Activated naive CD4-positive, alpha-beta T cell treated with anti-CD3 and anti-CD28 coated beads, Interleukin-2, amount 50 U/mL, for 72 hours (primary cell): ENCODE data around the gene EBPL. TPM values are rescaled to one million over a fixed set of nuclear protein-coding genes. Genes with fewer than 3 reads are reported as not detected.

ENCODE experiments used
- ATAC-seq, 2 donors: fragments of 150-1000 bp; cut with Tn5 transposase; 2 replicates each; pipeline ENCODE4 v1.10.0; 2021; ENCODE audit warnings: mild to moderate bottlenecking in 2 of 2, moderate library complexity in 2 of 2
- DNase-seq, 2 donors: peaks; one replicate each; pipeline ENCODE4 v3.0.0; 2021 to 2022; ENCODE audit warnings: low spot score in 2 of 2
- H3K27ac Mint-ChIP-seq, 2 donors: one replicate each; pipeline ENCODE4 v1.8.0; 2022; ENCODE audit warnings: mild to moderate bottlenecking in 2 of 2, mixed read lengths in 2 of 2
- H3K36me3 Mint-ChIP-seq, 2 donors: one replicate each; pipeline ENCODE4 v1.8.0; 2022; ENCODE audit warnings: mixed read lengths in 2 of 2
- H3K9me3 Mint-ChIP-seq, 2 donors: one replicate each; pipeline ENCODE4 v1.8.0; 2022; ENCODE audit warnings: mixed read lengths in 2 of 2
- total RNA-seq, 2 donors: library from RNA; stranded (reverse); gene quantifications; one replicate each; pipeline ENCODE4 v1.2.3, GENCODE V29; 2022

Gene EBPL
- total RNA-seq, 2 donors from 2014 or later, result 31.9 to 59.9 TPM

DNA sequence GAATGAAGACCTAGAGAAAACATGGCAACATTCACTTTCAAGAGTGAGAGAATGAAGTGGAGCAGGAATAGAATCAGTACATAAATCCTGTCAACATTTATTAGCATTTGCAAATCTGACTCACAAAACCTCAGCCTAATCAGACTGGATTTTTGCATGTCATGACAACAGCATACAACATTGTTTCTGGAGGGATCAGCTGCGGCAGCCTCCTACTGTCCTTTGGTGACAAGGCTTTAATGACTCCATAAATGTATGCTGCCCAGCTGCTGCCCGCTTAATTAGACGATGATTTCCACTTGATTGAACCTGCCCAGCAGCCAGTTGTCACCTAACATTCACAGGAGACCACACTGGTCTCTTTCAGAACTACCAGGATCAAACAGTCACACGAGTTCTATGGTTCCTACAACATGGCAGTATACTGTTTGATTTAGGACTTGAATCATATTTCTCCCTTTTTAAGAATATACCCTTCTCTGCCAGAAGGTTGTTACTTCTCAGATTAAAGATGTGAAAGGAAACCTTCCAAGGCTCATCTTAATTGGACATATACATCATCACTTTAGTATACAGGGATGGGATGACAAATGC, 9.3 kb downstream of the EBPL start:
- no peak overlapping the region for H3K27ac Mint-ChIP-seq
- ATAC-seq (no peak), DNase-seq (no peak)
- H3K9me3 Mint-ChIP-seq, result no peaks in the 10 kb centered on the region
- H3K36me3 Mint-ChIP-seq, result peaks cover 0 to 24% of the 10 kb centered on the region in 2 donors

DNA sequence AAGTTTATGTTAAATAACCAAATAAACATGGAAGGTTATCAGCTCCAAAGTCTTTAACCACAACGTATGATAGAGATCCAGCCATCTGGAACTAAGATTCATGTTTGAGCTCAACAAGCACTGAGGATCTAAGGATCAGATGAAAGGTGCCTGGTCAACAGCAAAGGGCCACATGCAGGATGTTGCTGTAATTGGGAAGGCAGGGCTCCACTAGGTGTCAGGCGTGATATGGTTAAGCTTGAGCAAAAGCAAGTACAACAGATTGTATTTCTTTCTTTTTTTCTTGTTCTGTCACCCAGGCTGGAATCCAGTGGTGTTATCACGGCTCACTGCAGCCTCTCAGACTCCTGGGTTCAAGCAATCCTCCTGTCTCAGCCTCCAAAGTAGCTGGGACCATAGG, 12.0 kb downstream of the EBPL start:
- DNase-seq (no peak), ATAC-seq (no peak)
- no peaks in the 10 kb centered on the region for H3K9me3 Mint-ChIP-seq
- peaks cover 0 to 17% of the 10 kb centered on the region in 2 donors for H3K36me3 Mint-ChIP-seq
- no peak overlapping the region for H3K27ac Mint-ChIP-seq

DNA sequence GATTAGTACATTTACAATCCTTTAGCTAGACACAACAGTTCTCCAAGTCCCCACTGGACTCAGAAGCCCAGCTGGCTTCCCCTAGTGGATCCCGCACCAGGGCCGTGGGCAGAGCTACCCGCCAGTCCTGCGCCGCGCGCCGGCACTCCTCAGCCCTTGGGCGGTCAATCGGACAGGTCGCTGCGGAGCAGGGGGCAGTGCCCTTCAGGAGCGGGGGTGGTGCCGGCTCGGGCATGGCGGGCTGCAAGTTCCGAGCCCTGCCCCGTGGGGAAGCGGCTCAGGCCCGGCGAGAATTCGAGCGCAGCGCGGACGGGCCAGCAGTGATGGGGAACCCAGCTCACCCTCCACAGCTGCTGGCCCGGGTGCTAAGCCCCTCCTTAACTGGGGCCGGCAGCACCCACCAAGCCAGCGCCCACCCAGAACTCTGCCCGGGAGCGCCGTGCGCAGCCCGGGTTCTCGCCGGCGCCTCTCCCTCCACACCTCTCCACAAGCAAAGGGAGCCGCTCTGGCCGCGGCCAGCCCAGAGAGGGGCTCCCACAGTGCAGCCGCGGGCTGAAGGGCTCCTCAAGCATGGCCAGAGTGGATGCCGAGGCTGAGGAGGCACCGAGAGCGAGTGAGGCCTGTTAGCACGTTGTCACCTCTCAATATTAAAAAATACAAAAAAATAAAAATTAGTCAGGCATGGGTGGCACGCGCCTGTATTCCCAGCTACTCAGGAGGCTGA, 12.9 kb downstream of the EBPL start:
- no peaks in the 10 kb centered on the region for H3K9me3 Mint-ChIP-seq
- DNase-seq (no peak), ATAC-seq (no peak)
- H3K36me3 Mint-ChIP-seq, result peaks cover 0 to 17% of the 10 kb centered on the region in 2 donors
- H3K27ac Mint-ChIP-seq, result no peak overlapping the region

DNA sequence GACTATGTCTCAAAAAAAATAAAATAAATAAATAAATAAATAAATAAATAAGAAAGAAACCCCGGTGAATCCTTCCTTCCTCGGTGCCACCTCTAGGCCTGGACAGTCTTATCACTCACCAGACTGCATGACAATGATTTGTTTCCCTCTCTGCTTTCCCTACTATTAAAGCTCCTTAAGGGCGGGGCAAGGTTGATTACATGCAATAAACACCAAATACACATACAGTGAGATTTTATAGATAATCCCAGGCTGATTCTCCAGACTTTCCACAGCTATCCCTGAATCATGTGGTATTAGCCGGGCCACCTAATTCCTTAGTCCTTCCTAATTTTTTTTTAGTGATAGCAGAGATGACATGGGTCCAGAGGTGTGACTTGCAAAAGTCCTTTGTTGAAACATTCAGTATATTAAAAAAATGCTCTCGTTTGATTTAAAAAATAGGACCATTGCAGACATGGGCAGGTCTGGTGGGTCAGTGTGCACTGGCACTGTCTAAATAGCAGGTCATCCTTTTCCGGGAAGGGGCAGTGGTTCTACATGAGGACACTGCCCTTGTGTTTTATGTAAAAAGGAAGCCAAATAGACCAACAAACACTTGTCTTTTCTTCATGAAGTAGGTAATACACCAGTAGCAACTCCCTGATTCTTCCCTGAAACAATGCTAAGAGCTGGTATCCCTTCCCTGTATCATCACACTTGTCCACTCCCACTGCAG, 14.5 kb downstream of the EBPL start:
- ATAC-seq (no peak), DNase-seq (no peak)
- Mint-ChIP-seq H3K36me3 (peaks cover 0 to 17% of the 10 kb centered on the region in 2 donors), H3K9me3 (no peaks in the 10 kb centered on the region), H3K27ac (no peak overlapping the region)

DNA sequence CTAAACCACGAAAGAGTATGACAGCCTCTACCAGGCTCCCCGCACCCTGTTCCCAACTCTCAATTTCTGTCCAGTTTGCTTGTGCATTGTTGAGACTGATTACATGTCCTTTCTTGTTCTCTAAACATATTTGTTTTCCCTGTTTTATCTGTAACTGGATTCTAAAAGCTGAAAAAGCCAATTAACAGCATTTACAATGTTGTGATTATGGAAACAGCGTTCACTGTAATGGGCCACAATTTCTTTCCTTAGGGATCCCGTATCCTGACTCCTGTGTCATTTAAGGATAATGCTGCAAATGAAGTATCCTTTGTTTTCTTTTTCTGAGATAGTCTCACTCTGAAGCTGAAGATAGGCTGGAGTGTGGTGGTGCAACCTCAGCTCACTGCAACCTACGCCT, 20.5 kb downstream of the EBPL start:
- H3K27ac Mint-ChIP-seq, result peak overlapping the region in 1 of 2 donors; percentile 37
- DNase-seq (no peak), ATAC-seq (no peak)
- H3K9me3 Mint-ChIP-seq, result no peaks in the 10 kb centered on the region
- peaks cover 4 to 23% of the 10 kb centered on the region in 2 donors for H3K36me3 Mint-ChIP-seq

DNA sequence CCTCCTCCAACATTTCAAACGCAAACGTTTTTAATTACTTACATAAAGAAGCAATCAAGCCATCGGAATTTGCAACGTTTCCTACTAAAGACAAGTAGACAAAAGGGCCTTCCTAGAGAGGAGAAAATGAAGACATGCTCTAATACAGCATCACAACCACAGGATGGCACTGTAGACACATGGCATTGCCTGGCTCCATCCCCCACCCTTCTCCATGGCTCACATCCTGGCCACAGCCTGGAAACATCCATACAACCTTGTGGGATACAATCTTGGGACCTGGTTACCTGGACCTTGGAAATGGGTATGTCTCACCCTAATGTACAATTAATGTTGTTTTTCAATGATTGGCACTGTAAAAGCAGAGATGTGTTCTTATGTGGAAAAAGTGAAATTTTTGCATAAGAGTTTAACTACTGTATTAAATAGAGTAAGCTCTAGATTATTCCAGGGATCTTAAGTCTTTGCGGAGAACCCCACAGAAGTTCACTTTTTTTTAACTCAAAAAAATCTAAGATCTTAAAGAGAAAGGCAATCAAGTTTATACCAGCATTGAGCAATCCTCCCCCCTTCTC, 21.5 kb downstream of the EBPL start:
- ATAC-seq, result peak; percentile 64 to 67
- Mint-ChIP-seq H3K9me3 (no peaks in the 10 kb centered on the region), H3K27ac (no peak overlapping the region), H3K36me3 (peaks cover 5 to 22% of the 10 kb centered on the region in 2 donors)
- no peak for DNase-seq

DNA sequence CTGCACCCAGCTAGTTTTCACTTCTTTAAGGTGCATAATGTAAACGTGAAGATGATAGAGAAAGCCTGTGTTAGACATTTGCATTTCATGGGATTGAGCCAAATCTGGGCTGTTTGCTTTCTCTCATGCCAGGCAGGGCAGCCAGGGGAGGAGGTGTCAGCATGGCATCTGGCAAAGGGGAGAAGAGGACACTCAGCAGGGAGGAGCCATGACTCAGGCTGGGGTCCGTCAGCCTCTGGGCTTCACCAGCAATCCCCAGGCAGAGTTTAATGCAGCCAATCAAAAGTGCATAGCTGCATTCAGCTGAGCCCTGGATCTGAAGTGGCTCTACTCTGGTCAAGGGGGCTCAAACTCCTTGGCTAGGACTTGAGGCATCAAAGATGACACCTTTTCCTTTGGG, 23.5 kb downstream of the EBPL start:
- Mint-ChIP-seq H3K9me3 (no peaks in the 10 kb centered on the region), H3K36me3 (peaks cover 9 to 30% of the 10 kb centered on the region in 2 donors), H3K27ac (no peak overlapping the region)
- ATAC-seq (no peak), DNase-seq (no peak)

DNA sequence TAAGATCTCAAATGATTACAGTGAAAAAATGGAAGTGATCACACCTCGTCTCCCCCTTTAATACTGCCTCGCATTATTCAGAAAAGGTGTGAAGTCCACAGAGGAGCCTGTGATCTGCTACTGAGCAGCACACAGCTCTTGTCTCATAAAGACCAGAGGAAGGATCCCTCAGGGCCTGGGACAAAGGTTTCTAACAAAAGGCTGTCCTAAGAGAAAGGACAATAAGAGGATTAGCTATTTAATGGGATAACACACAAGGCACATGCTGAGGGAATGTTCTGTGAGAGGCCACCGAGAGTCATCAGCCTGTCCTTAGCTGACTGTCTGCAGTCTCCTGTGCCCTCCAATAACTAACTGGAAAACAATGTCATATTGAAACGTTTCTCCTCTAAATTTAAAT, 26.7 kb downstream of the EBPL start:
- ATAC-seq (no peak), DNase-seq (no peak)
- H3K9me3 Mint-ChIP-seq, result no peaks in the 10 kb centered on the region
- H3K27ac Mint-ChIP-seq, result no peak overlapping the region
- peaks cover 12 to 46% of the 10 kb centered on the region in 2 donors for H3K36me3 Mint-ChIP-seq

DNA sequence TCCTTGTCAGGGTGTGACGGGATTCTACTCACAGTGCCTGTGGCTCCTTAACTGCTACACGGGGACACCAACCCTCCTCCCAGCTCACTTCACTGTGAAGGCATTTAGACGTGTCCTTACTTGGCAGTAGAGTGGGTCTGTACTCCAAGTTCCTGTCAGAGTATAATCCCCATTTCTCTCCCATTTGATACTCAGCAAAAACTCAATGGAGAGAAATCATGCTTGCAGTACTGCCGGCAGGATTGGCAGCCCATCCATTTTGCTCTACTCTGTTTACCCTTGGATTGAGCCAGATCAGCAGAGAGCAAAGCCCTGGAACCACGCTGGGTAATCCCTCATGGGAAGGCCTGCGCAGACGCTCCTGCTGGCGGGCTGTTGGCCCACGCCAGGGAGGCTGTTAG, 34.0 kb downstream of the EBPL start:
- ATAC-seq (no peak), DNase-seq (no peak)
- Mint-ChIP-seq H3K36me3 (peaks cover 0 to 15% of the 10 kb centered on the region in 2 donors), H3K9me3 (no peaks in the 10 kb centered on the region), H3K27ac (no peak overlapping the region)

DNA sequence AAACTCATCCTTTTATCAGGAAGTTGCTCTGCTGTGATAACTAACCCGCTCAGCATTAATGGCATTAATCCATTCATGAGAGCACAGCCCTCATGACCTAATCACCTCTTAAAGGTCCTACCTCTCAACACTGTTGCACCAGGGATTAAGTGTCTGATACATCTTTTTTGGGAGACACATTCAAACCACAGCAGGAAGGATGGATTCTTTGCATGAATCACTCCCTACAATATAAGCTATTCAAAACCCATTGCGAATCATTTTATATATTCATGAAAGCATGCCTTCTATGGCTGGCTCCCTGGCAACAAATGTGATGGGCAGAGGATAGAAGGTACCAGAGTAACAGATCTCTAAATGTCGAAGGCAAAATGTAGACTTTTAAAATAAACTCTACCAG, 35.4 kb downstream of the EBPL start:
- ATAC-seq, result no peak
- Mint-ChIP-seq H3K9me3 (no peaks in the 10 kb centered on the region), H3K36me3 (peaks cover 0 to 6% of the 10 kb centered on the region in 2 donors), H3K27ac (peak overlapping the region in 1 of 2 donors; percentile 65)
- DNase-seq, result no peak

DNA sequence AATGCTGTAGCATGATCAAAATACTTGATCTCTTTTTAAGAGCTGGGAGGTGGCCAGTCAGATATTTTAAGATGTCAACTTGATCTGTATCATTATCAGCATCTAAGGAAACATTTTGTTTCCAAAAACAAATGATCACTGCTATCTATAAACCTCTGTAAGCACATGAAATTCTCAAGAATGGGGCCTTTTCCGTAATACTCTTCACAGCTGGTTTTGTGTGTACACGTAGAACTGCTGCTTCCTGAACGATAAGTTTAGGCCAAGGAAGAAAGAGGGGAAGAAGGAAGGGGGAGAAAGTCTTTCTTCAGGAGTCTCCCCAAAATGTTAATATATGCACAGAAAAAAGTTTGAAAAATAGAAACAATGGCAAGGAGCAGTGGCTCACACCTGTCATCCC, 37.3 kb downstream of the EBPL start:
- DNase-seq (no peak), ATAC-seq (no peak)
- Mint-ChIP-seq H3K9me3 (no peaks in the 10 kb centered on the region), H3K36me3 (peaks cover 0 to 5% of the 10 kb centered on the region in 2 donors), H3K27ac (no peak overlapping the region)

DNA sequence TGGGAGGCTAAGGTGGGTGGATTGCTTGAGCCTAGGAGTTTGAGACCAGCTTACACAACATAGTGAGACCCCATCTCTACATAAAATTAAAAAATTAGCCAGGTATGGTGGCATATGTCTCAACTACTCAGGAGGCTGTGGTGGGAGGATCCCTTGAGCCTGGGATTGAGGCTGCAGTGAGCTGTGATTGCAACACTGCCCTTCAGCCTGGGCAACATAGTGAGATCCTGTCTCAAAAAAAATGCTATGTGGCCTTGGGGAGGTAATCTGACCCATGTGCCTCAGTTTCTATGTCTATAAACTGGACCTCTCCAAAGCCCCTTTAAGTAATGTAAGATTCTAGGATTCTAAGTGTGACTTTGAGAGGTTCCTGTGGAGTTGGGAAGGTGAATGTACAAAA, 37.8 kb downstream of the EBPL start:
- ATAC-seq (no peak), DNase-seq (no peak)
- H3K27ac Mint-ChIP-seq, result no peak overlapping the region
- peaks cover 0 to 5% of the 10 kb centered on the region in 2 donors for H3K36me3 Mint-ChIP-seq
- H3K9me3 Mint-ChIP-seq, result no peaks in the 10 kb centered on the region

DNA sequence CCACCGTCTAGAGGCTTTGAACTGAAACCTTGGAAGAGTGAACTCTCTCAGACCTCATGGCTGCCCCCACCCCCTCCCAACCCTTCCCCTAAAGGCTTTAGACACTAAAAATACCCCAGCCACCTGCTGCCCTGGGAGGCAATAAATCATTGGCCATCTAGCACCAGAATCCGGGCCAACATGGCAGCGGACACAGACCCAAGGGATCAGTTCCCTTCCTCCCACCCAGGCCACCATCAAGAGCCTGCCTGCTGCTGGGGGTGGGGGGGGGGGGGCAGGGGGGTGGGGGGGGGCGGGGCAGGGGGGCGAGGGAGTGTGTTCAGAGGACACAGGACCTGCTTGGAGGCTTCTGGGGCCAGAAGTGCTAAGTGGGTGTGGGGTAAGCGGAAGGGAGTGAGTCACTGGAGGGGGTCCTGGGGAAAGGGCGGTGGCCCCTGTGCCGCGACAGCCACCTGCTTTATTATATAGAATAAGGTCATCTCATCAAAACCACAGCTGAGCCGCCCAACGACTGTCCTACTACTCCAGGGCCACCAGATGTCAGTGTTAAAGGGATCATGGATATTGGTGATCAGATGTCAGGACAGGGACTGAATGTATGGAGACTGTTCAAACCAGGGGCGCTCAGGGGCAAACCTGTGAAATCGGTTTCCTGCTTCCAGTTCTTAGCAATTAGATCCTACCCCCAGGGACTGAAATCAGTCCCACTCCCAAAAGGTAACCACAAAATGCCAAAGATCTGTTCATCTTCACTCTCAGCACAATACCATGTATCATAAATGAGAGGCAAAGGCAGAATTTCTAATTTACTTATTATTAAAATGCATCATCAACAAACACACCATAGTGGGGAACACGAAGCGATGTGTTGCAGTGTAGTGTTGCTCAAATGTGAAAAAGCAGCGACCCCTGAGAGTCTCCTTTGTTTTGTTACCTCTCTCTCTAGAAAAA, 38.7 kb downstream of the EBPL start:
- DNase-seq, result peak in 1 of 2 donors; percentile 21
- Mint-ChIP-seq H3K9me3 (no peaks in the 10 kb centered on the region), H3K27ac (no peak overlapping the region), H3K36me3 (peaks cover 0 to under 1% of the 10 kb centered on the region in 2 donors)
- peak; percentile 37 to 60 for ATAC-seq

DNA sequence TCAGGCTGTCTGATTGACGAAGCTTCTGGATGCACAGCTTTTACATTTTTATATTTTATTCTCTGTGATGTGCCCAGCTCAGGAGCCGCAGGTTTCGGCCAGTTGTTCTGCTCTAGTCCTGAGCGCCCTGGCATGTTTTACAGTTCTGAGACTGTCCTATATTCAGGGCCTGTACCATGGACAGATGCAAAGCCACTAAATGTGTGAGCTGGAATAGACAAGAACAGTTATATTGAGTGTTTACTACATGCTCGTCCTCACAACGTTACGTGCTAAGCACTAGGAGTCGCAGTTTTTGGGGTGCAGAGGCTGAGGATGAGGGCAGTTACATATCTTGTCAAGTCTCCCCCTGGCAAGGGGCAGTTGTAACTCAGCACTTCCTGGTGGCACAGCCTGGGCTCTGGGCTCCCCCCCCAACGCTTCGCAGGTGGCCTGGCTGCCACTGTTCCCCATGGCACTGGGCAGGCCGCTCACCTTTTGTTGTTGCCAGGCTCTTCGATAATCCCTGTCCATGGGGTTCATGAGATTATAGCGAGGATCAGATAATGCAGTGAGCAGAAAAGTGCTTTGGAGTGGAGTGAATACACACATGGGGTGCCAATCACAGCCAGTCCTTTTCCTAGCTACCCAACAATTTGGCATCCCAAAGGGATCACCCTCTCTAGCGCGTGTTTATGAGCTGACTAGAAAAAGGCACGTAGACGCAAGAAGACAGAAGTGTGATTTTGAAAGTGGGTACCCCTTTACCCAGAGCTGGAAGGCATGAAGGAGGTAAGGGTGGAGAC, 39.5 kb downstream of the EBPL start:
- ATAC-seq (no peak), DNase-seq (no peak)
- no peak overlapping the region for H3K27ac Mint-ChIP-seq
- no peaks in the 10 kb centered on the region for H3K9me3 Mint-ChIP-seq
- no peaks in the 10 kb centered on the region for H3K36me3 Mint-ChIP-seq

DNA sequence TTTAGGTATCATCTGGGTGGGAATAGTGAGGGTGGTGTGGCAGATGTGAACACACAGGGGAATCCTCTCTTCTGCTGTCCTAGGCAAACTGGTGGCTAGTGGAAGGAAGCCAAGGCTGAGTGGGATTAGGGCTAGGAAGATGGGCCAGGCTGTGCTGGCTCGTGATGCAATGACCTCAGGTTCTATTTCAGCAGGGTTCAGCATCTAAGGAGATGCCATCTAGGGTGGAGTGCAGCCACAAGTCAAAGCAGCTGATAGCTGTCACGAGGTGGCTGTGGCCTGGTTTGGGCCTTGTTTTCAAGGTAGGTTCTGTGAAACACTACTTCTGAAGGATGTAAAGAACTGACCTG, 41.3 kb downstream of the EBPL start:
- Mint-ChIP-seq H3K27ac (no peak overlapping the region), H3K9me3 (no peaks in the 10 kb centered on the region), H3K36me3 (no peaks in the 10 kb centered on the region)
- no peak for ATAC-seq
- no peak for DNase-seq
